ENCODE measurements around the gene CSRNP3.

- TF ChIP-seq, protein P1, sequence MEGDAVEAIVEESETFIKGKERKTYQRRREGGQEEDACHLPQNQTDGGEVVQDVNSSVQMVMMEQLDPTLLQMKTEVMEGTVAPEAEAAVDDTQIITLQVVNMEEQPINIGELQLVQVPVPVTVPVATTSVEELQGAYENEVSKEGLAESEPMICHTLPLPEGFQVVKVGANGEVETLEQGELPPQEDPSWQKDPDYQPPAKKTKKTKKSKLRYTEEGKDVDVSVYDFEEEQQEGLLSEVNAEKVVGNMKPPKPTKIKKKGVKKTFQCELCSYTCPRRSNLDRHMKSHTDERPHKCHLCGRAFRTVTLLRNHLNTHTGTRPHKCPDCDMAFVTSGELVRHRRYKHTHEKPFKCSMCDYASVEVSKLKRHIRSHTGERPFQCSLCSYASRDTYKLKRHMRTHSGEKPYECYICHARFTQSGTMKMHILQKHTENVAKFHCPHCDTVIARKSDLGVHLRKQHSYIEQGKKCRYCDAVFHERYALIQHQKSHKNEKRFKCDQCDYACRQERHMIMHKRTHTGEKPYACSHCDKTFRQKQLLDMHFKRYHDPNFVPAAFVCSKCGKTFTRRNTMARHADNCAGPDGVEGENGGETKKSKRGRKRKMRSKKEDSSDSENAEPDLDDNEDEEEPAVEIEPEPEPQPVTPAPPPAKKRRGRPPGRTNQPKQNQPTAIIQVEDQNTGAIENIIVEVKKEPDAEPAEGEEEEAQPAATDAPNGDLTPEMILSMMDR (IDR thresholded peaks at IDR 0.05; ENCODE audit: extremely low read depth in 1 of 2, insufficient read depth in 1 of 2, low read depth in 1 of 2, low read length in 2 of 2): no peak
- TF ChIP-seq POLR2A (IDR thresholded peaks at IDR 0.05; ENCODE audit: low read depth, low read length) (no peak), FOS (IDR thresholded peaks at IDR 0.05; ENCODE audit: borderline replicate concordance, insufficient read depth, low read length) (no peak), MYC (IDR thresholded peaks at IDR 0.05; ENCODE audit: low read depth, low read length) (no peak), POLR2AphosphoS5 (IDR thresholded peaks at IDR 0.05; ENCODE audit: insufficient read depth, low read depth, low read length) (no peak), EZH2 (IDR thresholded peaks at IDR 0.05; ENCODE audit: borderline replicate concordance, low read depth, low read length, severe bottlenecking) (no peak), JUN (IDR thresholded peaks at IDR 0.05; ENCODE audit: borderline replicate concordance, insufficient read depth, insufficient read length, low read depth) (no peak)
- TF ChIP-seq, protein P2, sequence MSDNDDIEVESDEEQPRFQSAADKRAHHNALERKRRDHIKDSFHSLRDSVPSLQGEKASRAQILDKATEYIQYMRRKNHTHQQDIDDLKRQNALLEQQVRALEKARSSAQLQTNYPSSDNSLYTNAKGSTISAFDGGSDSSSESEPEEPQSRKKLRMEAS (IDR thresholded peaks at IDR 0.05; ENCODE audit: insufficient read depth, insufficient read length): no peak
Observed at GRCh38 chr2:165456027-165456426, 13.5 kb upstream of the CSRNP3 start.
